HG02943 (cell line): ENCODE data around the gene VSIR.

Source experiments
- ATAC-seq: cut with Tn5 transposase; IDR thresholded peaks from one replicate; pipeline ENCODE4 v1.9.1; 2021; ENCODE audit warnings: mild to moderate bottlenecking, low read depth, moderate library complexity; ENCODE audit not compliant: unreplicated experiment

The VSIR gene

GRCh38 chr10:71700731-71701368 is 72.5 kb downstream of the VSIR start:
- ATAC-seq: no peak

GRCh38 chr10:71698737-71699136 is 74.6 kb downstream of the VSIR start:
- ATAC-seq: no peak

DNA sequence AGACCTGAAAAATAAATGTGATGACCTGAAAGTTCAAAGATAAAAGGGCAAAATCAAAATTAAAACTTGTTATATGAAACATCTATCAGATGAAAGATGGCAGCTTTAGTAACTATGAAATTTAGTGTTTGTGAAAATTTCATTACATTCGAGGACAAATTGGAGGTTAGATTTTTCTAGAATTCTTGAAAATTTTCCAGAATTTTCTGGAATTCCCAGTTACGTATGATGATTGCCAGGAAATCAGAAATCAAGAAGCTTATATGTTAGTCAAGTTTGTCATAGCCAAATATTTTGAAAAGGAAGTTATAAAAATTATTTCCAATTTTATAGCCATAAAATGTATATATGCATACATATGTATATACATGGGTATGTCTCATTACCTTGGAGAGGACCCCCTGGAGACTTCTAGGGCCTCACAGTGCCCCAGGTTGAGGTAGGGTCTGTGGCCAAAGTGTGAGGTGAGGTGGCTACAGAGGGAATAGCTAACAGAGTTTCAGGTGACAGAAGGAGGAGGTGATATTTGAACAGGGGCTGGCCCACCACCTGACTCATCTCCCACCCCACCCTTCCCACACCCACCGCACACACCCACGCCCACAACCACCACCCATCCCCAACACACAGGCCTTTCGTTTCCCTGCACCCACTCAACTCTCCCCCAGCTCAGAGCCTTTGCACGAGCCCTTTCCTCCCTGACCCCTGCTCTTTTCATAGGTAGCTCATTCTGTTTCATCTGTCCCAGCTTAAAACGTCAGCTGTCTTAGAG is 75.2 kb downstream of the VSIR start:
- no peak for ATAC-seq
